ENCODE results near the gene ITGA11. TPM values are rescaled to one million over a fixed set of nuclear protein-coding genes. Genes with fewer than 3 reads are reported as not detected.

Gene ITGA11
- total RNA-seq, 1 experiment from 2014 or later: not detected

DNA sequence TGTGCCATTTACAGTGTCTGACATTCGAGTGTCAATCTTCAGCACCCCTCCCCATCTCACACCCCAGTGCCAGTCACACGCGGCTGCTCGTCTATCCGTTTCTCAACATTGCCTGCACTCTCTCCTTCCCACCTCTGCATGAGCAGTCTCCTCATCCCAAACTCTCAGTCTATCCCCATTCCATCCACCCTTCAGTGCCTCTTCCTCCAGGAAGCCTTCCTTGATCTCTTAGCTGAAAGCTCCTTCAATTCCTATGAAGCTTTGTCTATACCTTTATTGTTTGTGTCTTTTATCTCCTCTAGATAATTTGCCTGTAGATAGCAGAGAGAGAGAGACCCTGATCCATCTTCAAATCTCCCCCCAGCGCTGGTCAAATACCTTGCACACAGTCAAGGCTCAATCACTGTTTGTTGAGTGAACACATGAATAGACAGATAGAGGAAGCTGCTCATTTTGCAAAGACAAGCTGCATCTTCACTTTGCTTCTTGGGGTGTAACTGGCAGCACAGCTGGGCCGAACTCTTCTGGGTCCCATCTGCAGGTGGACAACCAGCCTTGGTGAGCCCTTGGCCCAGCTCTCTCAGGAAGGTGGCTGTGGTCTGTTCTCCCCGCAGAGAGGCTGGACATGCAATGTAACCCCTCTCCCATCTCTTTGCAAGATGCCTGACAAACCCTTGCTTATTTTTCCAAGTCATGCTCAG is 52.8 kb downstream of the ITGA11 start:
- no peak overlapping the region for H3K4me2 ChIP-seq (ENCODE audit: low read length)
- H4K20me1 ChIP-seq (ENCODE audit: low read length): no peaks in the 10 kb centered on the region

DNA sequence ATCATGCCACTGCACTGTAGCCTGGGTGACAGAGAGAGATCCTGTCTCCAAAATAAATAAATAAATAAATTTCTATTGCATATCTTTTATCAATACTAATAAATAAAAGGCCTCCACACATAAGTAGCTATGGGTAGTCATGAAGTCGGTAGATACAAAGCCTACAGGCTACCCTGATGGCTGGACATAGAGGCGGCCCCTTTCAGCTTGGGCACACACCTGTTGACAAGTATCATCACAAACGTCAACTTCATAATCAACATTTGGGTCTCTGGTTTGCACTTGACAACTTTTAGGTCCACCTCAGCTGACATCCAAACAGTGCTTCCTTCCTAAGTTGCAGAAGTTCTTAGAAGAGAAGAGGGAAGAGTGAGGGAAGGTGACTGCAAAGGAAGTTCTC is 53.4 kb downstream of the ITGA11 start:
- Histone ChIP-seq H3K27ac (ENCODE audit: low read length) (no peak overlapping the region), H3K4me2 (ENCODE audit: low read length) (no peak overlapping the region), H3K9me3 (ENCODE audit: low read length) (no peaks in the 10 kb centered on the region), H3K4me3 (ENCODE audit: low read length) (no peak overlapping the region), H3K27me3 (ENCODE audit: low read length) (no peaks in the 10 kb centered on the region), H2AFZ (ENCODE audit: low read length) (no peak overlapping the region), H3F3A (ENCODE audit: low read length, unreplicated experiment) (no peaks in the 10 kb centered on the region), H3K36me3 (ENCODE audit: low read depth, low read length) (no peaks in the 10 kb centered on the region), H4K20me1 (ENCODE audit: low read length) (no peaks in the 10 kb centered on the region), H3K79me2 (ENCODE audit: low read length) (no peaks in the 10 kb centered on the region), H3K4me1 (ENCODE audit: insufficient read depth, low read length) (peaks cover under 1% of the 10 kb centered on the region), H3K9ac (ENCODE audit: low read length) (no peak overlapping the region), H3K9me2 (replicated peaks; ENCODE audit: low read length) (no peaks in the 10 kb centered on the region)
- no peak for TF ChIP-seq EZH2 (IDR thresholded peaks at IDR 0.05; ENCODE audit: low read length, unreplicated experiment)
- TF ChIP-seq EZH2phosphoT487 (IDR thresholded peaks at IDR 0.05; ENCODE audit: borderline replicate concordance, low read length): no peak
- TF ChIP-seq, protein P1, sequence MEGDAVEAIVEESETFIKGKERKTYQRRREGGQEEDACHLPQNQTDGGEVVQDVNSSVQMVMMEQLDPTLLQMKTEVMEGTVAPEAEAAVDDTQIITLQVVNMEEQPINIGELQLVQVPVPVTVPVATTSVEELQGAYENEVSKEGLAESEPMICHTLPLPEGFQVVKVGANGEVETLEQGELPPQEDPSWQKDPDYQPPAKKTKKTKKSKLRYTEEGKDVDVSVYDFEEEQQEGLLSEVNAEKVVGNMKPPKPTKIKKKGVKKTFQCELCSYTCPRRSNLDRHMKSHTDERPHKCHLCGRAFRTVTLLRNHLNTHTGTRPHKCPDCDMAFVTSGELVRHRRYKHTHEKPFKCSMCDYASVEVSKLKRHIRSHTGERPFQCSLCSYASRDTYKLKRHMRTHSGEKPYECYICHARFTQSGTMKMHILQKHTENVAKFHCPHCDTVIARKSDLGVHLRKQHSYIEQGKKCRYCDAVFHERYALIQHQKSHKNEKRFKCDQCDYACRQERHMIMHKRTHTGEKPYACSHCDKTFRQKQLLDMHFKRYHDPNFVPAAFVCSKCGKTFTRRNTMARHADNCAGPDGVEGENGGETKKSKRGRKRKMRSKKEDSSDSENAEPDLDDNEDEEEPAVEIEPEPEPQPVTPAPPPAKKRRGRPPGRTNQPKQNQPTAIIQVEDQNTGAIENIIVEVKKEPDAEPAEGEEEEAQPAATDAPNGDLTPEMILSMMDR (conservative IDR thresholded peaks at IDR 0.05; ENCODE audit: low read depth, low read length): no peak
- BruUV-seq (replicated peaks): no TSS peak
- POLR2A ChIA-PET (ENCODE audit: unreplicated experiment): no interaction called here
- ATAC-seq (no peak), DNase-seq (no peak)
- intact Hi-C loops (cut with micrococcal nuclease): no loop called here
- CTCF ChIA-PET: no interaction called here

More for the DNA sequence above, 52.8 kb downstream of the ITGA11 start:
- intact Hi-C loops (cut with micrococcal nuclease): no loop called here
- H3K9me2 ChIP-seq (replicated peaks; ENCODE audit: low read length): no peaks in the 10 kb centered on the region
- H3K79me2 ChIP-seq (ENCODE audit: low read length): no peaks in the 10 kb centered on the region
- H3K4me3 ChIP-seq (ENCODE audit: low read length): no peak overlapping the region
- H3K27ac ChIP-seq (ENCODE audit: low read length): no peak overlapping the region
- no peak for DNase-seq
- H3K27me3 ChIP-seq (ENCODE audit: low read length): no peaks in the 10 kb centered on the region
- TF ChIP-seq EZH2phosphoT487 (IDR thresholded peaks at IDR 0.05; ENCODE audit: borderline replicate concordance, low read length) (no peak), EZH2 (IDR thresholded peaks at IDR 0.05; ENCODE audit: low read length, unreplicated experiment) (no peak)
- TF ChIP-seq, protein P1 (conservative IDR thresholded peaks at IDR 0.05; ENCODE audit: low read depth, low read length): no peak
- no TSS peak for BruUV-seq (replicated peaks)
- ATAC-seq: no peak
- no peak overlapping the region for H3K9ac ChIP-seq (ENCODE audit: low read length)
- no peaks in the 10 kb centered on the region for H3F3A ChIP-seq (ENCODE audit: low read length, unreplicated experiment)
- peaks cover 7% of the 10 kb centered on the region for H3K4me1 ChIP-seq (ENCODE audit: insufficient read depth, low read length)
- H3K36me3 ChIP-seq (ENCODE audit: low read depth, low read length): no peaks in the 10 kb centered on the region
- ChIA-PET CTCF (no interaction called here), POLR2A (ENCODE audit: unreplicated experiment) (no interaction called here)
- H3K9me3 ChIP-seq (ENCODE audit: low read length): no peaks in the 10 kb centered on the region
- no peak overlapping the region for H2AFZ ChIP-seq (ENCODE audit: low read length)

DNA sequence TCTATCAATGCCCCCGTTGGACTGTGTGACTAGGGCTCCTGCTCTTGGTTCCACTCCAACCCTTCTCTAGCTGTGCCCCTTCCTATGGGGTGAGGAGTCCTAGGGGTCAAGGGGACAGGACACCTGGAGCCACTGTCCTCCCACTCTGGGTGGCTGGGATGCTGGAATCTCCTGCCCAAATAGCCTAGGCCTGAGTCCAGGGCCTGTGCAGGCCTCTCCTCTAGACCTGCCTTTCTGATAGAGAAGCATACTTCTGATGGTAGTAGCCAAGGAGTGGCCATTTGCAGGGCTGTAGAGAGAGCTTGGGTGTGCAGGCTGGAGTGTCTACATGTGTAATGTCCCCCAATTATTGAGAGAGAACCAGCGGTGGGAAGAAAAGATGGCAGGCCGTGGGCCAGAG is 54.2 kb downstream of the ITGA11 start:
- H3K9me3 ChIP-seq (ENCODE audit: low read length): no peaks in the 10 kb centered on the region
- ATAC-seq (no peak), DNase-seq (no peak)
- no peaks in the 10 kb centered on the region for H4K20me1 ChIP-seq (ENCODE audit: low read length)
- ChIA-PET POLR2A (ENCODE audit: unreplicated experiment) (no interaction called here), CTCF (no interaction called here)
- H3K36me3 ChIP-seq (ENCODE audit: low read depth, low read length): no peaks in the 10 kb centered on the region
- no peaks in the 10 kb centered on the region for H3F3A ChIP-seq (ENCODE audit: low read length, unreplicated experiment)
- no peak overlapping the region for H2AFZ ChIP-seq (ENCODE audit: low read length)
- no TSS peak for BruUV-seq (replicated peaks)
- H3K4me3 ChIP-seq (ENCODE audit: low read length): no peak overlapping the region
- no peaks in the 10 kb centered on the region for H3K27me3 ChIP-seq (ENCODE audit: low read length)
- TF ChIP-seq EZH2phosphoT487 (IDR thresholded peaks at IDR 0.05; ENCODE audit: borderline replicate concordance, low read length) (no peak), EZH2 (IDR thresholded peaks at IDR 0.05; ENCODE audit: low read length, unreplicated experiment) (no peak)
- TF ChIP-seq, protein P1 (conservative IDR thresholded peaks at IDR 0.05; ENCODE audit: low read depth, low read length): no peak
- H3K4me1 ChIP-seq (ENCODE audit: insufficient read depth, low read length): no peaks in the 10 kb centered on the region
- no peak overlapping the region for H3K9ac ChIP-seq (ENCODE audit: low read length)
- no peaks in the 10 kb centered on the region for H3K9me2 ChIP-seq (replicated peaks; ENCODE audit: low read length)
- intact Hi-C loops (cut with micrococcal nuclease): no loop called here
- no peaks in the 10 kb centered on the region for H3K79me2 ChIP-seq (ENCODE audit: low read length)
- no peak overlapping the region for H3K4me2 ChIP-seq (ENCODE audit: low read length)
- H3K27ac ChIP-seq (ENCODE audit: low read length): no peak overlapping the region

Data from PC-3 (cell line).